Endothelial cell of umbilical vein (primary cell): ENCODE results near the gene TMEFF2. TPM values are rescaled to one million over a fixed set of nuclear protein-coding genes. Genes with fewer than 3 reads are reported as not detected.
A peak's percentile ranks its signal among the peaks of the same experiment; 100 is the strongest.

Experiments used
- BruUV-seq: library from RNA; stranded (reverse); fragments of 400-500 nt; replicated peaks from 2 replicates; lab custom pipeline; 2021; lab: Mats Ljungman, UMichigan
- CTCF ChIA-PET: fragments of 300-600, 350-600 bp; sonication (Branson Sonifier 250); formaldehyde crosslinking; loops from one replicate; lab custom pipeline; 2021; ENCODE audit warnings: antibody characterized with exemption, inconsistent platforms; lab: Charles Lee
- POLR2A ChIA-PET: fragments of 300-600, 350-600 bp; sonication (Branson Sonifier 250); formaldehyde crosslinking; loops from one replicate; lab custom pipeline; 2021; ENCODE audit warnings: antibody characterized with exemption, inconsistent platforms; lab: Charles Lee
- DNase-seq: peaks from one replicate; pipeline ENCODE4 v3.0.0-alpha.2; 2011; ENCODE audit warnings: low read depth, low spot score
- FAIRE-seq: peaks from 2 replicates; lab custom pipeline; 2011; peaks lifted over from hg19 to GRCh38; lab: Jason Lieb, UNC
- H2AFZ ChIP-seq: 2 replicates; pipeline ENCODE4 v1.6.0; 2012; ENCODE audit warnings: low read depth, low read length, control low read depth, inconsistent platforms
- H3K27ac ChIP-seq: 2 replicates; pipeline ENCODE4 v1.5.1; 2011; ENCODE audit warnings: low read depth, mild to moderate bottlenecking, control low read depth, low read length, moderate library complexity; ENCODE audit not compliant: insufficient read depth
- H3K27me3 ChIP-seq, 2 experiments: 2 replicates each; pipeline versions ENCODE4 v1.6.0 to v1.6.1; 2011; ENCODE audit warnings: low read length in 2 of 2, mixed read lengths in 1 of 2; ENCODE audit not compliant: control insufficient read depth in 2 of 2, insufficient read depth in 2 of 2
- H3K36me3 ChIP-seq, 2 experiments: 2 replicates in 1 of 2; 3 replicates in 1 of 2; pipeline ENCODE4 v1.5.1; 2011; ENCODE audit warnings: low read length in 2 of 2, mild to moderate bottlenecking in 1 of 2, moderate library complexity in 1 of 2; ENCODE audit not compliant: control insufficient read depth in 2 of 2, insufficient read depth in 2 of 2; ENCODE audit errors: extremely low read depth in 1 of 2
- H3K4me1 ChIP-seq: 3 replicates; pipeline ENCODE4 v1.5.1; 2011; ENCODE audit warnings: mild to moderate bottlenecking, low read length; ENCODE audit not compliant: control insufficient read depth, insufficient read depth; ENCODE audit errors: extremely low read depth
- H3K4me2 ChIP-seq: 2 replicates; pipeline ENCODE4 v1.6.1; 2011; ENCODE audit warnings: low read length, control low read depth, mixed read lengths; ENCODE audit not compliant: insufficient read depth
- H3K4me3 ChIP-seq, 3 experiments: fragments of 200-600 bp in 1 of 3; sonication (generic), shearing (Covaris generic) in 1 of 3; replicated peaks in 1 of 3; 2 replicates each; pipeline ENCODE4 v1.5.1; 2011 to 2016; ENCODE audit warnings: control low read depth in 3 of 3, low read length in 3 of 3, mild to moderate bottlenecking in 2 of 3, inconsistent platforms in 1 of 3, low read depth in 1 of 3, moderate library complexity in 1 of 3; ENCODE audit not compliant: insufficient read depth in 1 of 3
- H3K79me2 ChIP-seq: 2 replicates; pipeline ENCODE4 v1.6.0; 2012; ENCODE audit warnings: low read length, inconsistent platforms; ENCODE audit not compliant: control insufficient read depth, insufficient read depth
- H3K9ac ChIP-seq: replicated peaks from 2 replicates; pipeline ENCODE3; 2011; ENCODE audit warnings: low read length, control low read depth; ENCODE audit not compliant: insufficient read depth; ENCODE audit errors: extremely low read depth
- H3K9me1 ChIP-seq: replicated peaks from 3 replicates; pipeline ENCODE4 v1.6.0; 2011; ENCODE audit warnings: mild to moderate bottlenecking, low read length; ENCODE audit not compliant: control insufficient read depth, insufficient read depth; ENCODE audit errors: extremely low read depth
- H3K9me3 ChIP-seq: replicated peaks from 2 replicates; pipeline ENCODE4 v1.5.1; 2012; ENCODE audit warnings: low read length, inconsistent platforms; ENCODE audit not compliant: control insufficient read depth, insufficient read depth
- H4K20me1 ChIP-seq: replicated peaks from 2 replicates; pipeline ENCODE3; 2011; ENCODE audit warnings: mild to moderate bottlenecking, low read length; ENCODE audit not compliant: control insufficient read depth, insufficient read depth; ENCODE audit errors: extremely low read depth
- CTCF ChIP-seq, 2 donors: IDR thresholded peaks; 1 replicate in 1 of 2; 2 replicates in 1 of 2; pipeline ENCODE4 v1.5.1; 2011; ENCODE audit warnings: low read length in 2 of 2, mild to moderate bottlenecking in 2 of 2, moderate library complexity in 2 of 2, control low read depth in 1 of 2, inconsistent platforms in 1 of 2, low read depth in 1 of 2; ENCODE audit not compliant: insufficient read depth in 1 of 2; ENCODE audit errors: extremely low read depth in 1 of 2
- EZH2 ChIP-seq: IDR thresholded peaks from 2 replicates; pipeline ENCODE4 v1.6.1; 2012; ENCODE audit warnings: borderline replicate concordance, low read depth, mild to moderate bottlenecking, moderate library complexity, low read length, inconsistent platforms; ENCODE audit not compliant: severe bottlenecking
- FOS ChIP-seq: IDR thresholded peaks from 2 replicates; pipeline ENCODE4 v1.6.1; 2011; ENCODE audit warnings: mild to moderate bottlenecking, low read length, moderate library complexity, borderline replicate concordance; ENCODE audit not compliant: insufficient read depth
- GATA2 ChIP-seq: IDR thresholded peaks from 2 replicates; pipeline ENCODE4 v1.7.0; 2011; ENCODE audit warnings: low read depth, mild to moderate bottlenecking, moderate library complexity, mixed read lengths, low read length; ENCODE audit not compliant: insufficient read length, insufficient read depth
- JUN ChIP-seq: IDR thresholded peaks from 2 replicates; pipeline ENCODE4 v1.6.1; 2011; ENCODE audit warnings: borderline replicate concordance, low read depth; ENCODE audit not compliant: insufficient read length, insufficient read depth
- MYC ChIP-seq: IDR thresholded peaks from one replicate; pipeline ENCODE4 v1.6.1; 2011; ENCODE audit warnings: mild to moderate bottlenecking, low read depth, low read length
- POLR2A ChIP-seq: IDR thresholded peaks from 2 replicates; pipeline ENCODE4 v1.6.1; 2012; ENCODE audit warnings: low read depth, mild to moderate bottlenecking, control low read depth, low read length
- dilution Hi-C: fragments of 300-500 bp; cut with MboI; formaldehyde crosslinking; loops from one replicate; pipeline ENCODE4 v1.15.0; 2019; ENCODE audit warnings: low sequenced_read_pairs; ENCODE audit not compliant: extremely low pct_ligation_motif_present
- intact Hi-C: fragments of 100-400 bp; cut with micrococcal nuclease; formaldehyde crosslinking; loops from one replicate; pipeline ENCODE4 v1.10.0; 2022
- polyA plus RNA-seq, 4 experiments: library from polyadenylated mRNA; depleted of rRNA in 3 of 4; stranded (reverse) in 3 of 4; unstranded in 1 of 4; fragments of >200 nt; gene quantifications; 2 replicates each; pipeline versions ENCODE4 v1.2.1 to v1.2.3, GENCODE V29; 2011 to 2012; ENCODE audit warnings: missing spikeins in 1 of 4
- total RNA-seq: library from RNA; stranded (reverse); gene quantifications from 2 replicates; pipeline ENCODE4 v1.2.3, GENCODE V29; 2021

TMEFF2 gene
- total and polyA plus RNA-seq, 2 donors (not counting 3 experiments of a cell fraction or from before 2014, with no cell fraction given), result 0.18 to 0.20 TPM

- Histone ChIP-seq H3K79me2 (no peaks in the 10 kb centered on the region), H3K36me3 (no peaks in the 10 kb centered on the region), H3K4me1 (no peaks in the 10 kb centered on the region), H3K27me3 (no peaks in the 10 kb centered on the region), H3K4me3 (no peak overlapping the region), H3K27ac (no peak overlapping the region), H2AFZ (peak overlapping the region; percentile 39), H4K20me1 (no peaks in the 10 kb centered on the region), H3K9ac (no peak overlapping the region), H3K9me1 (no peaks in the 10 kb centered on the region), H3K9me3 (no peaks in the 10 kb centered on the region), H3K4me2 (peak overlapping the region; percentile 35)
- DNase-seq, result no peak
- dilution Hi-C loops, result no loop called here
- no TSS peak for BruUV-seq
- TF ChIP-seq JUN (no peak), MYC (no peak), CTCF (IDR thresholded peaks at IDR 0.05; ENCODE audit: extremely low read depth in 1 of 2, insufficient read depth in 1 of 2, low read depth in 1 of 2, low read length in 2 of 2) (no peak), FOS (no peak), EZH2 (no peak), GATA2 (no peak), POLR2A (no peak)
- CTCF ChIA-PET, result interaction anchor here (1.6 kb wide), 1 partner anchor 15 kb away, joined by 5 read pairs; no protein-coding TSS in a partner anchor
- POLR2A ChIA-PET, result no interaction called here
- no peak for FAIRE-seq
- intact Hi-C loops, result no loop called here
These were observed 122.0 kb downstream of the TMEFF2 start for GRCh38 chr2:192072778-192073177.
